HS-5 (cell line): ENCODE data around the gene PTPRS.
A peak's percentile ranks its signal among the peaks of the same experiment; 100 is the strongest.

ENCODE experiments used
- DNase-seq: peaks from one replicate; pipeline ENCODE4 v3.0.0-alpha.2; 2012; ENCODE audit warnings: low read depth

PTPRS gene

GRCh38 chr19:5354403-5354802 is 13.8 kb upstream of the PTPRS start:
- DNase-seq, result no peak

DNA sequence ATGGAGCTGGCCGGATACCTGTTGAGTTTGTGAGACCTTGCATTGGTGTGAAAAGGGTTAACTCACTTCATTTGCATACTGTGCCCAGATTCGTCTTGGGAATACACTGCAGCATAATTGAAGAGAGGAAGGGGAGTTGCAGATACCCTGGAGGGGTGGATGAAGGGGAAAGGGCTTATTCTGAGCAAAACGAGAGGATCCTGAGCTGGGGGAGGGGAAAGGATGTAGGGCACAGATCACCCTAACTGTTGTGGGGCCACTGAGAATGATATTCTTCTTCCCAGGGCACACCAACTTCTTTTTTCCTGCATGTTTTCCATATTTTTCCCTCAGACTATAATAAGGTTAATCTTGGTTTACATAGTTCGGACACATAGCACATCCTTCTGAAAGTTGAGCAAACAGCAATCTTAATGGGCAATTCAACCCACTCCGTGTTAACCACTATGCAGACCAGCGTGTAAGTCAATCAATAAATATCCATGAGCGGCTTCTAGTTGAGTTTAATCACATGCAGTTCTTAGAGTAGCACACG is 11.7 kb upstream of the PTPRS start:
- no peak for DNase-seq

- DNase-seq, result no peak
Measured at GRCh38 chr19:5351731-5352228, 11.2 kb upstream of the PTPRS start.

GRCh38 chr19:5349041-5349440 is 8.4 kb upstream of the PTPRS start:
- DNase-seq, result no peak

DNA sequence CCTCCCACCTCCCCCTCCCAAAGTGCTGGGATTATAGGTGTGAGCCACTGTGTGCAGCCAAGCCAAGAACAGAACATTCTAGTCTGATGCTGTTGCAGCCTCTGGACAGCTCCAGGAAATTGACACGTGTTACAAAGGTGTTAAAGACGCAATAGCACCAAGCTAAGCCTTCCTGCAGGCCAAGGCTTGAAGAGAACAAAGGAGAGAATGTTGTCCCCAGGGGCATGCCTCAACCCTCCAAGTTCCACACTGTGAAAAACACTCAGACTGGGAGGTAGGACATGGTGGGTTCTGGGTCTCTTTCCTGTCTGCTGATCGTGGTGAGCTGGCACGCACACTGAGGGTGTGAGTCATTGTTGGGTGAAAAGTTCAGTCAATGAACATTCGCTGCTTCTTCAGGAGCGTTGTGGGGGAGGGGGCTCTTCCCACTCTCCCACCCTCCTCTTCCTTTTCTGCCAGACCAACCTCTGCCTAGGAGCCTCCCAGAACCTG is 5.3 kb upstream of the PTPRS start:
- peak; percentile 1 for DNase-seq

- DNase-seq, result no peak
Measured at GRCh38 chr19:5343848-5344247, 3.2 kb upstream of the PTPRS start.

DNA sequence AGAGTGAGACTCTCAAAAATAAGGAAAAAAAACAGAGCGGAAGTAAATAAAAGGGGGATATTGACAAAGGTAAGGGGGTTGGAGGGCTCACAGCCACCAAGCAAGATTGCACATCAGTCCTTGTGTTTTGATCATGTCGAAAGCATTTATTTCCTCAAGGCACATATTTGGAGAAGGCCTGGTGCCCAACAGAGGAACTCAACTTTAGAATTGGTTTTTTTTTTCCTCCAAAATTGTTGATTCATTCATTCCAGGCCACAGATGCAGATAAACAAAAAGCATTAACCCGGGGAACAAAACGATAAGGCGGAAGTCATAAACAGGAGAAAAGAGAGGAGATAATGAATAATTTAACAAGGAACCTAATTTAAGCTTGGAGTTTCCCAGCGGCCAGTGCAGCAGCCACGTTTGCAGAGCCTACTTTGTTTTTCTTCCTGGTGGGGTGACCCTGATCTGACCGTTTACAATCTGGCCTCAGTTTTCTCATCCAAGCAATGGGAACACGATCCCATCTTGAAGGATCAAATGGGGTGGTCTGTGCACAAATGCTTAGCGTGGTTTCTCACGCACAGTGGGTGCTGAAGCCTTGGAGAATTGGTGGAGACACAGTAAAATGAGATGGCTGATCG is 2.1 kb upstream of the PTPRS start:
- DNase-seq, result no peak

DNA sequence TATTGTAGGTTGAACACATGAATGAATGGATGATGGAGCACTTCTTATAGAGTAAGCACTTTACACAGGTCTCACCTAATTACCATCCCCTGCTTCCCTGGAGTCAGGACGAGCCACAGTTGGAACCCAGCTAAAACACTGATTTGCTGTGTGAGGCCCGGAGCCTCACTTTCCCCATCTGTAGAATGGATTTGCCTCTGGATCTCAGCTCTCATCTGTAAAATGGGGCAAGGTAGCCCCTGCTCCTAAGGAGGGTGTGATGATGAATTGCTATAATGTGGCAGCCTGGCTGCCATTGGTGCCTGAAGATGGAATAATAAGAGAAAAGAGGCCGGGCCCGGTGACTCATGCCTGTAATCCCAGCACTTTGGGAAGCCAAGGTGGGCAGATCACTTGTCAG is 1.4 kb upstream of the PTPRS start:
- no peak for DNase-seq

DNA sequence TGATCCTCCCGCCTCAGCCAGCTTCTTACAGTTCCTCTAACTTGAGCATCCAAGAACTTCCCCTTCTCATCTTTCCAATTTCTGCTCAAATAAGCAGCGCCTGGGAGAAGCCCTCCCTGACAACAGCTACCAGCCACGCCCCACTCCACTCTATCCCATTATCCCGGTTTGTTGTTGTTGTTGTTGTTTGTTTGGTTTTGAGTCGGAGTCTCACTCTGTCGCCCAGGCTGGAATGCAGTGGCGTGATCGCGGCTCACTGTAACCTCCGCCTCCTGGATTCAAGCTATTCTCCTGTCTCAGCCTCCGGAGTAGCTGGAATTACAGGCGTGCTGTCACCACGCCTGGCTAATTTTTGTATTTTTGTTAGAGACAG is 822 bp upstream of the PTPRS start:
- DNase-seq, result no peak

GRCh38 chr19:5339950-5340636 is 519 bp downstream of the PTPRS start:
- no peak for DNase-seq

DNA sequence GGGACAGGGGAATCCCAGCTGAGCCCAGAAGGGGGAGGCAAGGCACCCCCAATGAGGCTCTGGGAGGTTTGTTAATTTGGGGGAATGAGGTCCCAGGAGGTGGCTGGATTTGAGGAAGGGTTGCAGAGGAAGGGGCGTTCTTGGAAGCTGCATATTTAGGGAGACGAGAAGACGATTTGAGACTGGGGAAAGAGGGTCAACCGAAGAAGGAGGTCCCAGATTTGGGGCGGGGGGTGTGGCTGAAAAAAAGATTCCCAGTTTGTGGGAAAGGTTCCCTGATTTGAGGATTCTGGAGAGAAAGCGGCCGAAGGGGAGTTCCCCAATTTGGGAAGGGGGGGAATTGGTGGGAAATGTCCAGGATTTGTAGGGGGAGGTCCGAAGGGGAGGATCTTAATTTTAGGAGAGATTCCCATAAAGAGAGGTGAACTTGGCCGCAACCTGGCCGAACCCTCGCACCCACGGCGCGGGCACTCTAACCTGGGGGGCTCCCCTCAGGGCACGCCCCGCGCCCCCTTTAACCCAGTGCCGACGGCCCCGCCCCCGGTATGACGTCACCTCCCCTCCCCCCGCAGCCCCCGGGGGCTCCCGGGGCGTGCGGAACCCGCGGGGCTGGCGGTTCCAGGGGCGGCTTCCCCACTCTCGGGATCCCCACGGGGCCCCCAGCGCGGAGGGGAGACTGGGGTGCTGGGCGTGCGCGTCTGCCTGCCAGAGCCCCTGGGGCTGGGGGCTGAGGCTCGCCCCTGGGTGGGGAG is 1.2 kb downstream of the PTPRS start:
- DNase-seq, result no peak

DNA sequence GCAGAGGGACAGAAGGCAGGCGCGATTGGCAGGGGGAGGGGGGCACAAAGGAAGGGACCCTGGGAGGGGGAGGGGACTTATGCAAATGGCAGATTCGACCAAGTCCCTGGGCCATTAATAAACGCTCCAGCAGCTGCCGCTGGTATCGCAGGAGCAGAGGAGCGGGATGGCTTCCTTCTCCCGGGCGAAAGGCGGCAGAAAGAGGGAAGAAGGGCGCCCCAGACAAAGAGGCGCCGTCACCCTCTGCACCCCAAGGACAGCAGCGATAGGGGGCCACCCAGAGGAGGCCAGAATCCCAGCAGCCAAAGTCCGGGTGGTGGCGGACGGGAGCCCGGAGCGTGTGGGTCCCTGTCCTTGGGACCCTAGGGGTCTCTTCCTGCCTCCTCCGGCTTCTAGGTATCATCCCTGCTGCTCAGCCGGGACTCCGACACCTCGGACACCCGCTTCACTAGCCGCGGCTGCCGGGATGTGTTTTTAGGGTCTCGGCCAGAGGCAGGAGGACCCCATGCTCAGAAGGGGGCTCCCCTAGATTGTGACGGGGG is 1.9 kb downstream of the PTPRS start:
- DNase-seq, result no peak

- no peak for DNase-seq
Measured at GRCh38 chr19:5337708-5338655, 2.6 kb downstream of the PTPRS start.

GRCh38 chr19:5337126-5337525 is 3.5 kb downstream of the PTPRS start:
- DNase-seq, result no peak

- no peak for DNase-seq
Measured at GRCh38 chr19:5336195-5336965, 4.2 kb downstream of the PTPRS start.

- no peak for DNase-seq
Measured at GRCh38 chr19:5335593-5335992, 5.0 kb downstream of the PTPRS start.

DNA sequence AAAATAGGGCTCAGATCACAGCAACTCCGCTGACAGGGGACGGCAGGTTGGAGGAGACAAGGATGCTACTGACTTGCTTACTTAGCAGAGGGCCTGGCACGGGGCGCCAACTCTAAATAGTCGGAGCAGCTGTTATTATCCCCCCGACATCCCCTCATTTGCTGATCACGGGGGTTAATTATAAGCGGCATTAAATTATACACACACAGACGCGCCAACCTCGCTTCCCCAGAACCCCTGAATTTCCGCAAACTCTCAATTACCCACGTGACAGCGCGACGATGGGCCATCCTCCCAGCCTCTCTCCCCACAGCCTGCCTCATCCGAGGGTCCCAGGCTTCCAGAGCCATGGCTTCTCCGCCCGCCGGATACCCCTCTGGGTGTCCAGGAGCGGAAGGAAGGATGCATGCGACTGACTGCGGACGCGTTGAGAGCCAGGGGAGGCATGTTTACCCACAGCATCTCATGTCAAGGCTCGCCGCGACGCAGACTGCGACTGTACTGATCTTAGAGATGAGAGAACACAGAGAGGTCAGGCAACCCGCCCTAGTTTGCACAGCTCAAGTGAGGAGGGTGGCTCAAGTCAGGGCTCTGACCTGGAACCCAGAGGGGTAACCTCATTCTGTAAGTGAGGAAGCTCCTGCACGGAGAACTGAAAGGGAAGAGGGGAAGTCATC is 5.7 kb downstream of the PTPRS start:
- DNase-seq, result no peak

- DNase-seq, result no peak
Measured at GRCh38 chr19:5334366-5334739, 6.3 kb downstream of the PTPRS start.

GRCh38 chr19:5333581-5334365 is 6.8 kb downstream of the PTPRS start:
- no peak for DNase-seq
